Stimulated activated CD8-positive, alpha-beta memory T cell treated with anti-CD3 and anti-CD28 coated beads, Interleukin-4, amount 100 ng/mL, for 24 hours (primary cell): Measurements from ENCODE around the gene OR10G8.
"Not testable (repeated sequence)": the region's sequence is repeated elsewhere in the genome, so short reads cannot be mapped to it uniquely, and the experiment has no call there.

ENCODE experiments used
- DNase-seq: peaks from one replicate; pipeline ENCODE4 v3.0.0-alpha.2; 2020; ENCODE audit warnings: low read depth

The OR10G8 gene

GRCh38 chr11:124026498-124026897, at the start of gene OR10G8:
Gene OR10G8 (plus strand): TSS chr11:124026798. CDS start chr11:124029623, 2,825 bp downstream.
- no peak for DNase-seq

GRCh38 chr11:123977731-123978347, 48.8 kb upstream of the OR10G8 start, which contains the start of gene OR10S1:
Gene OR10S1 (minus strand): TSS chr11:123977781. CDS start chr11:123977664, 117 bp downstream.
- no peak for DNase-seq

GRCh38 chr11:123979311-123979710, 47.3 kb upstream of the OR10G8 start:
- DNase-seq, result no peak

- no peak for DNase-seq
These were observed 31.5 kb upstream of the OR10G8 start, which contains the start of gene OR10G6 for GRCh38 chr11:123995119-123995518. Gene OR10G6 (minus strand): TSS chr11:123995161. CDS start chr11:123995161, 0 bp downstream.

- DNase-seq, result no peak
These were observed 13.9 kb upstream of the OR10G8 start, which contains the start of gene OR10G4 for GRCh38 chr11:124012697-124013096. Gene OR10G4 (plus strand): TSS chr11:124012997. CDS start chr11:124015575, 2,578 bp downstream.

- not testable (repeated sequence) for DNase-seq
These were observed 10.8 kb upstream of the OR10G8 start for GRCh38 chr11:124015837-124016236.

- DNase-seq, result no peak
These were observed 10.1 kb downstream of the OR10G8 start for GRCh38 chr11:124036666-124037065.

GRCh38 chr11:124039557-124039956, 13.0 kb downstream of the OR10G8 start:
- no peak for DNase-seq

GRCh38 chr11:124041254-124041653, 14.7 kb downstream of the OR10G8 start, which contains the start of gene OR10G7:
Gene OR10G7 (minus strand): TSS chr11:124041325. CDS start chr11:124039001, 2,324 bp downstream.
- DNase-seq, result no peak

GRCh38 chr11:124043420-124043819, 16.8 kb downstream of the OR10G8 start:
- DNase-seq, result no peak

GRCh38 chr11:124050748-124051147, 24.1 kb downstream of the OR10G8 start:
- DNase-seq, result no peak

GRCh38 chr11:124052966-124053365, 26.4 kb downstream of the OR10G8 start:
- no peak for DNase-seq

- DNase-seq, result no peak
These were observed 42.1 kb downstream of the OR10G8 start for GRCh38 chr11:124068601-124069110.

- DNase-seq, result peak; percentile 31
These were observed 43.1 kb downstream of the OR10G8 start for GRCh38 chr11:124069429-124070401.

GRCh38 chr11:124070915-124071622, 44.5 kb downstream of the OR10G8 start:
- peak; percentile 33 for DNase-seq

GRCh38 chr11:124071623-124071948, 45.0 kb downstream of the OR10G8 start:
- no peak for DNase-seq

- DNase-seq, result no peak
These were observed 45.5 kb downstream of the OR10G8 start for GRCh38 chr11:124072147-124072546.

- DNase-seq, result no peak
These were observed 48.0 kb downstream of the OR10G8 start for GRCh38 chr11:124074554-124074953.

GRCh38 chr11:124075492-124075840, 48.9 kb downstream of the OR10G8 start:
- DNase-seq, result no peak

GRCh38 chr11:124075841-124076651, 49.4 kb downstream of the OR10G8 start:
- DNase-seq, result no peak

GRCh38 chr11:124077266-124077665, 50.7 kb downstream of the OR10G8 start:
- no peak for DNase-seq
